Heart left ventricle (tissue), 16 donors: Measurements from ENCODE around the gene SLC43A2. TPM values are rescaled to one million over a fixed set of nuclear protein-coding genes. Genes with fewer than 3 reads are reported as not detected.

Experiments used
- ATAC-seq, 4 donors: fragments of 200-7000 bp; cut with Tn5 transposase; one replicate each; pipeline ENCODE4 v1.9.1; 2020 to 2022; ENCODE audit warnings: moderate library complexity in 4 of 4, mild to moderate bottlenecking in 3 of 4, moderate number of reproducible peaks in 1 of 4
- DNase-seq, 5 donors: peaks; one replicate each; pipeline ENCODE4 v3.0.0-alpha.2; 2020
- H3K27ac ChIP-seq, 12 donors: fragments of 200-600 bp; sonication (generic) in 4 of 12; one replicate each; pipeline versions ENCODE4 v1.5.0 to v1.8.0; 2016 to 2022; ENCODE audit warnings: mild to moderate bottlenecking in 2 of 12
- H3K27me3 ChIP-seq, 9 donors: fragments of 200-600 bp; sonication (generic) in 2 of 9; one replicate each; pipeline versions ENCODE4 v1.5.1 to v1.8.0; 2016 to 2022; ENCODE audit warnings: mild to moderate bottlenecking in 3 of 9
- H3K36me3 ChIP-seq, 9 donors: fragments of 200-600 bp; sonication (generic) in 2 of 9; one replicate each; pipeline versions ENCODE4 v1.5.0 to v1.8.0; 2018 to 2022; ENCODE audit warnings: mild to moderate bottlenecking in 2 of 9
- H3K4me1 ChIP-seq, 12 donors: fragments of 200-600 bp; sonication (generic) in 4 of 12; one replicate each; pipeline versions ENCODE4 v1.5.0 to v1.8.0; 2016 to 2022; ENCODE audit warnings: mild to moderate bottlenecking in 3 of 12
- H3K4me3 ChIP-seq, 12 donors: fragments of 200-600 bp; sonication (generic) in 4 of 12; one replicate each; pipeline versions ENCODE4 v1.5.0 to v1.8.0; 2017 to 2022; ENCODE audit warnings: mild to moderate bottlenecking in 9 of 12, moderate library complexity in 4 of 12
- H3K9me3 ChIP-seq, 12 donors: fragments of 200-600 bp; sonication (generic) in 4 of 12; one replicate each; pipeline versions ENCODE4 v1.5.0 to v1.8.0; 2016 to 2022; ENCODE audit warnings: mild to moderate bottlenecking in 1 of 12
- CTCF ChIP-seq, 12 donors: fragments of 200-600 bp; sonication (generic) in 4 of 12; IDR thresholded peaks; one replicate each; pipeline versions ENCODE4 v1.5.0 to v1.8.0; 2018 to 2022; ENCODE audit warnings: antibody characterized with exemption in 12 of 12, mild to moderate bottlenecking in 5 of 12
- POLR2A ChIP-seq, 2 donors: fragments of 450-650 bp; IDR thresholded peaks; one replicate each; pipeline ENCODE4 v1.6.1; 2017; ENCODE audit warnings: antibody characterized with exemption in 2 of 2, mild to moderate bottlenecking in 2 of 2, moderate library complexity in 2 of 2
- WGBS, 4 donors: extraction: QIAGEN DNeasy Blood & Tissue Kit in 2 of 4; methylation state at CpG; one replicate each; pipeline versions ENCODE4 v1.1.5 to v1.1.7; 2013 to 2018; 5-methylcytosine and 5-hydroxymethylcytosine counted together
- intact Hi-C, 10 donors: fragments of 100-400 bp; cut with DNase I; formaldehyde crosslinking; loops; one replicate each; pipeline versions ENCODE4 v1.11.1 to v1.14.2; 2022
- polyA plus RNA-seq, 2 donors: library from polyadenylated mRNA; stranded (reverse); fragments of 200-250 nt; gene quantifications; one replicate each; pipeline ENCODE4 v1.2.3, GENCODE V29; 2013
- total RNA-seq, 9 donors: library from RNA; depleted of rRNA in 2 of 9; stranded (reverse); fragments of >200 nt in 2 of 9; fragmentation: NEBNext Ultra II Directional in 3 of 9; extraction: Animal tissue kit (Norgen Biotek cat#: 25700) in 3 of 9; gene quantifications; one replicate each; pipeline versions ENCODE4 v1.1.0 to v1.2.4, GENCODE V29; 2016 to 2023
- donor health status: ischemic (EF 13 %, LVEDD 7.1; RV severe dilation, severe dysfunction).
- donor health status: healthy with polysubstance abuse.
- donor health status: DM: no; HTN: yes; CAD: no.
- donor health status: DM: no; HTN: no; CAD: no.
- donor health status: ischemic (EF 25% LVEDD 6.9; RV normal size, moderate dysfunction).
- donor health status: ischemic (EF 25% LVEDD 5.7; RV mildly dilated, moderate dysfunction).
- donor health status: healthy.
- donor health status: DM: yes; HTN: yes; CAD: no.
- donor health status: ischemic (EF 35%, LVEDD 5.7; RV mildly dilated, moderate dysfunction).
- donor health status: nonischemic (EF 11% LVEDD 7.7; RV severe dilation, severe dysfunction).
- donor health status: DM: yes; HTN: yes; CAD: no.
- donor health status: PGD.
- donor health status: ischemic (EF 29% LVEDD 5.4; RV normal size, mild dysfunction).
- donor health status: nonischemic (EF 23%, LVEDD 6.1; RV moderate dilation, normal function).

The SLC43A2 gene
- total and polyA plus RNA-seq, 11 donors = 1.4 to 29.1 (median 6.8) TPM

- Histone ChIP-seq H3K4me1 (peaks cover 0 to 42% (median 3%) of the 10 kb centered on the region in 12 donors), H3K9me3 (no peaks in the 10 kb centered on the region), H3K27ac (no peak overlapping the region), H3K4me3 (no peak overlapping the region), H3K36me3 (peaks cover 0 to 36% (median 0%) of the 10 kb centered on the region in 9 donors), H3K27me3 (no peaks in the 10 kb centered on the region)
- ATAC-seq (no peak), DNase-seq (no peak)
- TF ChIP-seq POLR2A (IDR thresholded peaks at IDR 0.05) = no peak
- no peak for TF ChIP-seq CTCF (IDR thresholded peaks at IDR 0.05)
- intact Hi-C loops = no loop called here
- WGBS, 4 donors = 82 to 90% (median 87%) methylated on average over 12 to 13 of the region's 13 CpGs
These were observed 12.5 kb downstream of the SLC43A2 start for GRCh38 chr17:1616101-1616500.

GRCh38 chr17:1612400-1612799 is 16.2 kb downstream of the SLC43A2 start:
- TF ChIP-seq CTCF (IDR thresholded peaks at IDR 0.05) = no peak
- TF ChIP-seq POLR2A (IDR thresholded peaks at IDR 0.05) = no peak
- WGBS, 4 donors = 56 to 66% (median 60%) methylated on average over 16 of the region's 16 CpGs
- peaks cover 0 to 34% (median 0%) of the 10 kb centered on the region in 9 donors for H3K36me3 ChIP-seq
- no peaks in the 10 kb centered on the region for H3K27me3 ChIP-seq
- H3K9me3 ChIP-seq = no peaks in the 10 kb centered on the region
- peaks cover 0 to 56% (median 0%) of the 10 kb centered on the region in 12 donors for H3K4me1 ChIP-seq
- intact Hi-C loops = no loop called here
- H3K4me3 ChIP-seq = no peak overlapping the region
- peak overlapping the region in 3 of 12 donors; percentile 13 to 70 (median 24) for H3K27ac ChIP-seq
- ATAC-seq (peak in 1 of 4 donors; percentile 49), DNase-seq (no peak)

GRCh38 chr17:1611715-1612114 is 16.9 kb downstream of the SLC43A2 start:
- ATAC-seq (peak in 2 of 4 donors; percentile 19 to 43), DNase-seq (no peak)
- Histone ChIP-seq H3K27me3 (no peaks in the 10 kb centered on the region), H3K27ac (peak overlapping the region in 3 of 12 donors; percentile 13 to 70 (median 24)), H3K9me3 (no peaks in the 10 kb centered on the region), H3K36me3 (peaks cover 0 to 30% (median 0%) of the 10 kb centered on the region in 9 donors), H3K4me3 (no peak overlapping the region), H3K4me1 (peaks cover 0 to 61% (median 0%) of the 10 kb centered on the region in 12 donors)
- intact Hi-C loops = no loop called here
- TF ChIP-seq POLR2A (IDR thresholded peaks at IDR 0.05) (no peak), CTCF (IDR thresholded peaks at IDR 0.05) (no peak)
- WGBS, 4 donors = 87 to 93% (median 88%) methylated on average over 10 of the region's 10 CpGs

- TF ChIP-seq POLR2A (IDR thresholded peaks at IDR 0.05) (no peak), CTCF (IDR thresholded peaks at IDR 0.05) (no peak)
- DNase-seq (no peak), ATAC-seq (no peak)
- peaks cover 0 to 9% (median 0%) of the 10 kb centered on the region in 9 donors for H3K36me3 ChIP-seq
- WGBS, 4 donors = 94 to 98% (median 97%) methylated on average over 7 of the region's 7 CpGs
- intact Hi-C loops = no loop called here
- H3K9me3 ChIP-seq = no peaks in the 10 kb centered on the region
- no peaks in the 10 kb centered on the region for H3K27me3 ChIP-seq
- H3K4me3 ChIP-seq = no peak overlapping the region
- peak overlapping the region in 1 of 12 donors; percentile 91 for H3K27ac ChIP-seq
- peaks cover 0 to 73% (median 0%) of the 10 kb centered on the region in 12 donors for H3K4me1 ChIP-seq
These were observed 20.0 kb downstream of the SLC43A2 start for GRCh38 chr17:1608676-1609075.
